DMS114 treated with DMSO at 0.1 percent for 48 hours (cell line): ENCODE data around the gene PARVB.
A peak's percentile ranks its signal among the peaks of the same experiment; 100 is the strongest.
"Not testable (repeated sequence)": the region's sequence is repeated elsewhere in the genome, so short reads cannot be mapped to it uniquely, and the experiment has no call there.

ENCODE experiments used
- DNase-seq: peaks from one replicate; lab custom pipeline; 2025; ENCODE audit not compliant: unreplicated experiment; lab: John Stamatoyannopoulos, UW

PARVB gene

GRCh38 chr22:44050766-44051355 lies 26.8 kb downstream of the PARVB start:
- DNase-seq, result no peak

- no peak for DNase-seq
Measured at GRCh38 chr22:44051358-44051757, 27.3 kb downstream of the PARVB start.

GRCh38 chr22:44051961-44052360 lies 27.9 kb downstream of the PARVB start:
- DNase-seq, result no peak

GRCh38 chr22:44055805-44056204 lies 31.7 kb downstream of the PARVB start:
- DNase-seq, result no peak

GRCh38 chr22:44056649-44057048 lies 32.5 kb downstream of the PARVB start:
- not testable (repeated sequence) for DNase-seq

- DNase-seq, result no peak
Measured at GRCh38 chr22:44057401-44057987, 33.4 kb downstream of the PARVB start.

- no peak for DNase-seq
Measured at GRCh38 chr22:44063462-44064371, 39.6 kb downstream of the PARVB start.

GRCh38 chr22:44067033-44067432 lies 42.9 kb downstream of the PARVB start:
- DNase-seq, result no peak

- DNase-seq, result no peak
Measured at GRCh38 chr22:44067901-44068300, 43.8 kb downstream of the PARVB start.

GRCh38 chr22:44068422-44069191 lies 44.5 kb downstream of the PARVB start:
- DNase-seq, result no peak

- no peak for DNase-seq
Measured at GRCh38 chr22:44070029-44070428, 45.9 kb downstream of the PARVB start.

GRCh38 chr22:44071781-44072326 lies 47.8 kb downstream of the PARVB start:
- DNase-seq, result no peak

GRCh38 chr22:44074337-44074984 lies 50.4 kb downstream of the PARVB start:
- no peak for DNase-seq

GRCh38 chr22:44075022-44075421 lies 50.9 kb downstream of the PARVB start:
- no peak for DNase-seq

- DNase-seq, result no peak
Measured at GRCh38 chr22:44075670-44076069, 51.6 kb downstream of the PARVB start.

- DNase-seq, result no peak
Measured at GRCh38 chr22:44076825-44077224, 52.7 kb downstream of the PARVB start.

GRCh38 chr22:44080936-44081861 lies 57.1 kb downstream of the PARVB start:
- DNase-seq, result peak; percentile 41

- DNase-seq, result no peak
Measured at GRCh38 chr22:44082801-44083200, 58.7 kb downstream of the PARVB start.

- no peak for DNase-seq
Measured at GRCh38 chr22:44084044-44084772, 60.1 kb downstream of the PARVB start.
